GM12801 (cell line): ENCODE results near the gene MT1M.

Experiments used
- TF ChIP-seq, protein P1 (sequence below): IDR thresholded peaks from one replicate; pipeline ENCODE4 v1.5.1; 2011; ENCODE audit warnings: control low read depth; ENCODE audit not compliant: insufficient read length; ENCODE audit errors: extremely low read depth

Gene MT1M

GRCh38 chr16:56626685-56627084 lies 5.8 kb upstream of the MT1M start:
- TF ChIP-seq, protein P1, sequence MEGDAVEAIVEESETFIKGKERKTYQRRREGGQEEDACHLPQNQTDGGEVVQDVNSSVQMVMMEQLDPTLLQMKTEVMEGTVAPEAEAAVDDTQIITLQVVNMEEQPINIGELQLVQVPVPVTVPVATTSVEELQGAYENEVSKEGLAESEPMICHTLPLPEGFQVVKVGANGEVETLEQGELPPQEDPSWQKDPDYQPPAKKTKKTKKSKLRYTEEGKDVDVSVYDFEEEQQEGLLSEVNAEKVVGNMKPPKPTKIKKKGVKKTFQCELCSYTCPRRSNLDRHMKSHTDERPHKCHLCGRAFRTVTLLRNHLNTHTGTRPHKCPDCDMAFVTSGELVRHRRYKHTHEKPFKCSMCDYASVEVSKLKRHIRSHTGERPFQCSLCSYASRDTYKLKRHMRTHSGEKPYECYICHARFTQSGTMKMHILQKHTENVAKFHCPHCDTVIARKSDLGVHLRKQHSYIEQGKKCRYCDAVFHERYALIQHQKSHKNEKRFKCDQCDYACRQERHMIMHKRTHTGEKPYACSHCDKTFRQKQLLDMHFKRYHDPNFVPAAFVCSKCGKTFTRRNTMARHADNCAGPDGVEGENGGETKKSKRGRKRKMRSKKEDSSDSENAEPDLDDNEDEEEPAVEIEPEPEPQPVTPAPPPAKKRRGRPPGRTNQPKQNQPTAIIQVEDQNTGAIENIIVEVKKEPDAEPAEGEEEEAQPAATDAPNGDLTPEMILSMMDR = no peak

DNA sequence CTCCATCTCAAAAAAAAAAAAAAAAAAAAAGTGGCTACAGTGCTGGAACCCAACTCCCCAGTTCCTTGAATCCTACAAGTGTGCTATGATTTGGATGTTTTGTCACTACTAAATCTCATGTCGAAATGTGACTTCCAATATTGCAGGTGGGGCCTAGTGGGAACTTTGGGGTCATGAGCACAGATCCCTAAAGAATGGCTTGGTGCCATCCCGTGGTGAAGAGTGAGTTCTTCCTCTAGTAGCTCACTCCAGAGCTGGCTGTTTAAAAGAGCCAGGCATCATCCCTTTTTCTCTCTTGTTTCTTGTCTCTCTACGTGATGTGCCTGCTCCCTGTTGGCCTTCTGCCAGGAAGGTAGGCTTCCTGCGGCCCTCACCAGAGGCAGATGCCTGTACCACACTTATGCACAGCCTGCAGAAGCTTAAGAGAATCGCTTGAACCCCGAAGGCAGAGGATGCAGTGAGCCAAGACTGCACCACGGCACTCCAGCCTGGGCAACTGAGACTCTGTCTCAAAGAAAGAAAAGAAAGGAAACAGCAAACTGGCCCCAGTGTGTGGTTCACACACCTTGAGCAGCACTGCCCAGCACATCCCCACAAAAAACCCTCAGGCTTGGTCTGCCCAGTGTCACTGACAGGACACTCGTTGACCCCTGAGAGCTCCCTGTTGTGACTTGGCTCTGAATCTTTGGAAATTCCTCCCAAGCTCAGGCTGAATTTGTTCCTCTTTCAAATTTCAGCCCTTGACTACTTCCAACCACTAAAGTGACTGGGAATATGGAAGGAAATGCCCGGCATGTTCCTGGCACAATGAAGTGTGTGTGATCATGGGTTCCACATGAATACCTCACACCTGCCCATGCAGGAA lies 3.7 kb upstream of the MT1M start:
- TF ChIP-seq, protein P1 = no peak

DNA sequence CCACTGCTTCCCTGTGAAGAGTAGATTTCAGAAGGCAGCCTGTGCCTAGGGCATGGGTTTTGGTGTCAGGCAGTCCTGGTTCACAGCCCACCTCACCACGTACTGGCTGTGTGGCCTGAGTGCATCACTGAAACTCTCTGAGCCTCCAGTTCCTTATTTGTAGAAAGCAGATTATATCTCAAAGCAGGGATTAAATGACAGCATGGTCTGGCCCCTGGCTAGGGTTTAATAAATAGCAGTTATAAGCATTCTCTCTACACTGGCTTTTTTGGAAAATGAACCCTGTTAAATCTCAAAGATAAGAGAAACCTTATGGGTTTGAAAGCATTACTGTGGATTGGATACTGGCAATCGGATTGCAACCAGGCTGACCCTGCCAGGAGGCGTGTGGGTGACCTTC lies 2.9 kb upstream of the MT1M start:
- TF ChIP-seq, protein P1 = no peak

GRCh38 chr16:56630134-56630533 lies 2.3 kb upstream of the MT1M start:
- TF ChIP-seq, protein P1 = no peak

GRCh38 chr16:56631197-56631596 lies 1.3 kb upstream of the MT1M start:
- TF ChIP-seq, protein P1 = no peak

- TF ChIP-seq, protein P1 = no peak
Observed at GRCh38 chr16:56631832-56632155, 665 bp upstream of the MT1M start.

DNA sequence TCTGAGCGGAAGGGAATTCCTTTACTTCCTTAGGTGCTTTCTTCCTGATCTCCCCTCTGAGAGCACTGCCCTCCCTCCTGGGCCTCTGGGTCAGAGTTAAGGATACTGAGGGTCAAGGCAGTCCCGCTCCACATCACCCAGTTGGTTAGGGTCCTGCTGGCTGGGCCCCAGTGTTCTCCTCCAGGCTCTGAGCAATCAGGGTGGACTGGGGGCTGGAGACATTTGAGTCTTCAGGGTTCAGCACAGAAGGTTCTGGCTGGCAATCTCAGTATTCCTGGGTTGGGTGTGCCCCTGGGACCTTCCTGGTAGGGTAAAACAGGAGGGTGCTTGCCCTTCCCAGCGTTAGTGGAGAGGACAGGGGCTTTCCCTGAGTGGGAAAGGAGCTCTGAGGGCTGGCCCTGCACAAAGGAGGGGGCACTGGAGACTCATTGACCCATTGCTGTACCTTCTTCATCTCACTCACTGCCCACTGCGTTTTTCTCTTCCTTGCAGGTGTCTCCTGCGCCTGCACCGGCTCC lies 448 bp downstream of the MT1M start:
- TF ChIP-seq, protein P1 = no peak
